GM18873 (cell line): Measurements from ENCODE around the gene PTP4A2.
"Not testable (repeated sequence)": the region's sequence is repeated elsewhere in the genome, so short reads cannot be mapped to it uniquely, and the experiment has no call there.

Experiments used
- ATAC-seq: cut with Tn5 transposase; IDR thresholded peaks from one replicate; pipeline ENCODE4 v1.9.1; 2021; ENCODE audit warnings: mild to moderate bottlenecking, moderate library complexity, moderate number of reproducible peaks; ENCODE audit not compliant: unreplicated experiment, low FRiP score

Gene PTP4A2

DNA sequence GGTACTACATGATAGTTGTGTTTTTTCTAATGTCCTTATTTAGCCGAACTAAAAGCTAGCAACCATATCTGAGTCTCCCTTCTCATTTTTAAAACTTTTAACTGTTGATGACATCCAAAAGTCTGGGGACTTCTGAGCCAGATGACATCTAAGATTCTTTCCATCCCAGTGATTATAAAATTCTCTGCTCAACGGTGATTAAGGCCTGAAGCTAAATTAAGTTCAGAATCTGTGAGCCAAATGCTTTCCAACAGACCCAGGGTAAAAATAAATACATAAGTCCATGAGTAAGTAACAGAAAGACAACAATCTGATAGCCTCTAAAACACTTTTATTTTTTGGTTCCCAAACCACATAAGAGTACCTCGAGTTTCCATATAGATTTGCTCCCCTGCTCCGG is 13.1 kb upstream of the PTP4A2 start:
- ATAC-seq, result no peak

DNA sequence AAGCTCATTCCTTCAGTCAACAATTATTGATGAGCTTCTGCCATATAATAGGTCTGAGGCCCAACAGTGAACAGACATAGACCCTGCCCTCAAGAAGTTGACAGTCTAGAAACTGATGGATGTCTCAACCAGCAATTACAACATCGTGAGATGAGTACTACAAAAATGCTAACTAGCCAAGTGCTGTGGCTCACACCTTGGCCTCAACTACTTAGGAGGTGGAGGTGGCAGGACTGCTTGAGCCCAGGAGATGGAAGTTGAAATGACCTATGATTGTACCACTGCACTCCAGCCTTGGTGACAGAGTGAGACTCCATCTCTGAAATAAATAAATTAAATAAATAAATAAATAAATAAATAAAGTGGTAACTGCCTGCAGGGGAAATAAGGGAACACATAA is 11.7 kb upstream of the PTP4A2 start:
- ATAC-seq, result no peak

DNA sequence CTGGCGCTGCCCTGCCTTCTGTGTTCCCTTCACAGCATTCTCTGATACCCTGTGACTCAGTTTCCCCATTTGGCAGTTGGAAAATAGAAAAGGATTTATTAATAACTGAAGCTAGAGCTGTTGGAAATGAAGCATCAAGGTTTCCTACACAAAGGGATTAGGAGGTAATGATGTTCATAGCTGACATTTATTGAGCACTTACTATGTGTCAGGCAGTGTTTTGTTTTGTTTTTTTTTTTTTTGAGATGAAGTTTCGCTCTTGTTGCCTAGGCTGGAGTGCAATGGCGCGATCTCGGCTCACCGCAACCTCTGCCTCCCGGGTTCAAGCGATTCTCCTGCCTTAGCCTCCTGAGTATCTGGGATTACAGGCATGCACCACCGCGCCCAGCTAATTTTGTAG is 7.5 kb upstream of the PTP4A2 start:
- not testable (repeated sequence) for ATAC-seq

DNA sequence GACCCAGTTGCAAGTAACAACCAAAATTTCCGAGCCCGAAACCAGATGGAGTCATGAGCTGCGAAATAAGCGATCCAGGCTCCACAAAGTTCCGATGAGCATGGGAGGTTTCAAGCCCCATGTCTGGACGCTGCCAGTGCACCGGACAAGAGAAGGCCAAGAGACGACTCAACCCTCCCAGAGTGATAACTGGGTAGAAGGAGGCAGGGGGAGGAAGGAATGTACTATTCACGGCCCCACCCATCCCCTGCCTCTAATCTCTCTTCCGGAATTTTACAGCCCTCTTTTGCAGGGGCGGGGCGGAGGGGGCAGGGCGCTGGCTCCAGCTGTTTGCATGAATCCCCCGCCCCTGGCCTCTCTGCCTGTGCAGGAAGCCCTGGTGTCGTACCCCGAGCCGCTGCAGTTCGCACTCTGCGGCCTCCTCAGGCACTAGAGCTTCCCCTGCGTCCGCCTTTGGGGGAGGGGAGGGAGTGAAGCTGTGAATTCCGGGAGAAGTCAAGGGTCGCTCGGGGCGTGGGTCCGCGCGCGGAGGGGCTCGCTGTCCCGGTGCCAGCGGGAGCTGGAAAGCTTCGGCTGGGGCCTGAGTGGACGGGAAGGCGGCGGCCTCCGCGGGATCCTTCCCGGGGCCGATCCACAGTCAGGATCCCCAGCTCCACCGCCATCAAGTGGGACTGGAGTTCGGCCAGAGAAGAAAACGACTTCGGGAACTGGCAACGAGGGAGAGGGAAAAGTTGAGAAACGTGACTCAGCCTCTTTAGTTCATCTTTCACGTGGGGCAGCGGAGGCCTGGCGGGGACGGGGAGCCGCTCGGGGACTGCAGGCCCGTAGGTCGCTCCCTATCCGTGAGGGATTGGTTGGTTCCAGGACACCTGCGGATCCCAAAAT is 6.3 kb upstream of the PTP4A2 start:
- ATAC-seq, result no peak

DNA sequence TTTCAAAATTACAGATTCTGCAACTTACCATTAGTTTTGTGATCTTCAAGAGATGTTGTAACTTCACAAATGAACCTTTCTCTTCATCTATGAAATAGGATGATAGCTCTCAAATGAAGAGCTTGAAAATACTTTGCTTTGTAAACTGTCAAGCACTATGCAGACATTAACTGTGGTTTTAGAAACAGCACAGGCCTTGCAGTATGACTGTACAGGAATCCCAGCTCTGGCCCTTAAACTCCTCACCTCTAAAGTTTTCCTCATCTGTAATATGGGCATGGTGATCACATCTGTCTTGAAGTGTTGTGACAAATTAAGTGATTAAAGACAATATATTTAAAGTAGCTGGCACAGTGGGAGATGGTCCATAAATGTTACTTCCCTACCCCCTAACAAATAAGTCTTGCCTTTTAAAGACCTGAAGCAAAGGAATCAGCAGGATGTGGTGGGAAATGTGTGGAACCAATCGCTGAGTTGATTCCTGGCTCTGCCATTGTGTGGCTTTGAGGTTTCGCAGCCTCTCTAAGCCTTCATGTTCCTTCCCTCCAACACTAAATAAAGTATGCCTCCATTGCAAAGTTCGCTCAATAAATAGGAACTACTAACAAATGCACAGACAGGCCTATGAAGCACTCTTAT is 5.5 kb upstream of the PTP4A2 start:
- no peak for ATAC-seq

DNA sequence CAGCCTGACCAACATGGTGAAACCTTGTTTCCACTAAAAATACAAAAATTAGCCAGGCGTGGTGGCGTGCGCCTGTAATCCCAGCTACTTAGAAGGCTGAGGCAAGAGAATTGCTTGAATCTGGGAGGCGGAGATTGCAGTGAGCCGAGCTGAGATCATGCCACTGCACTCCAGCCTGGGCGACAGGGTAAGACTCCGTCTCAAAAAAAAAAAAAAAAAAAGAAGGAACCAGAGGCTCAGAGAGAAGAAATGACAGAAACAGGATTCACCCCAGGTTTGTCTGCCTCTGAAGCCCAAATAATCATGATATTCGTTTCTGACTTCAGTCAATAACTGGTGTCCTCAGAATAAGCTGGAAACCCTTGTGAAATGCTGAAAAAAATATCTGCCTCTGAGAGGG is 3.9 kb upstream of the PTP4A2 start:
- ATAC-seq, result not testable (repeated sequence)

DNA sequence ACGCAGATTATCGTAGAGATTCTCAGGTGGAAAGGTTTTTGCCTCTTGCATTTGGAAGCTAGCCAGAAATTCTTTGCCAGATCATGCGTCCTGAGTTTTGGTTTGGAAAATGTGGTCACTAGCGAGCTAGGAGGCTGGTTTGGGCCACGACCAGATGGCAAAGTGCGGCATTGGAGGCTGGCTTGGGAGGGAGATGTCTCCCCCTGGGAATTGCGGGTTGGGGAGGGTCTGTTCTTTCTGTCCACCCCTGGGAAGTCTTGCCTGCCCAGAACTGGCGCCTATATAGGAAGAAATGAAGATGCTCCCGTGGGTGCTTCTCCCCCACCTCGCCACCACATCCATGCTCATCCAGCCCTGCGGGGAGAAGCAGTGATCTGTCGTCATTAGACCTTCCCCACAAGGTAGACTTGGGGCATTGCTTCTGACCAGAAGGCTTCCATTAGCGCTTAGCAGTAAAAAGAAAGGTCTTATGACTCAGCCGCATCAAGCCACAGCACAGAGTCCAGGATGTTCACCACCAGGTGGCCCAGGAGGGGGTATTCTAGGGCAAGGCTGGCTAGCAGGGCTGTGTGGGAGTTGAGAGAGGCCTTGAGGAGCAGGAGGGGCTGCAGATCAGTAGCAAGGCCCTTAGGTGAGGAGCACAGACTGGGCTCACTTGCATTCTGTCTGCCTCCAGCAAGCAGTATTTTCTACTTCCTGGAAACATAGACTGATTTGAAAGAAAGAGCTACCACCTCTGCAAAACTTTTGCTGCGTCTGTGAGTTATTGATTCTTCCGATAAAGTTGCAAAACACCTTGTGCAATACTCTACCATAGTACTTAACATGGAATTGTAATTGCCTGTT is 1.5 kb upstream of the PTP4A2 start:
- ATAC-seq, result peak; percentile 29

DNA sequence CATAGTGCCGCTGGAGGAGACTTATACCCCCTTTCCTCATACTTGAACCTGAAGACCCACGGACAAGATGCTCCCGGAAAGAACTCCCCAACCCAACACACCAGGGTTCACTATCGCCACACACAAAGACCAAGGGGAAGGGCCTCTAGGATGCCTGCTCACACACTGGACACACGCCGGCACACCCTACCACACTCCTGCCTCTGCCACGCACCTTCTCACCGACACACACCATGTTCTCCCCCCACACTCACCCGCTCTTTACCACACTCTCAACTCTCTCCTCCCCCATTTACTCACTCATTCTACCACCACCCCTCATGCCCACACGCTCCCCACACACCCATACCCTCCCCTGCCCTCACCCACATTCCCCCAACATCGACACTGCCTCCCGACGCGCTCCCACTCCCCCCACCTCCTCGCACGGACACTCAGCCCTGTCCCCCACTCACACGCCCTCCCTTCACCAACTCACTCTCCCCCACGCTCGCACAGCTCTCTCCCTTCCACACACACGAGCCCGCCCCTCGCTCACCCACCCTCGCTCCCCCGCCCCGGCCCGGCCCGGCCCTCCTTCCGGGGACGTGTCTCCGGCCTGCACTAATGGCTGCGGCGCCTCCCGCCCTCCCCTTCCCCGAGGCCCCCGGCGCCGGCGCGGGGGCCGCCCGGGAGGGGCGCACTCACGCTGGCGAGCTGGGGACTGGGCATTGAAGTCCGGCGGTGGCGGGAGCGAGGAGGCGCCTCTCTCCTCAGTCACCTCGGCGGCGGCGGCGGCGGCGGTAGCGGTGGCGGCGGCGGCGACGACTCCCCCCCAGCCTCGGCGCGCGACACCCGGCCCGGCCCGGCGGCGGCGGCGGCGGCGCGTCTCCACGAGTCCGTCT is 626 bp downstream of the PTP4A2 start:
- ATAC-seq, result peak; percentile 3

DNA sequence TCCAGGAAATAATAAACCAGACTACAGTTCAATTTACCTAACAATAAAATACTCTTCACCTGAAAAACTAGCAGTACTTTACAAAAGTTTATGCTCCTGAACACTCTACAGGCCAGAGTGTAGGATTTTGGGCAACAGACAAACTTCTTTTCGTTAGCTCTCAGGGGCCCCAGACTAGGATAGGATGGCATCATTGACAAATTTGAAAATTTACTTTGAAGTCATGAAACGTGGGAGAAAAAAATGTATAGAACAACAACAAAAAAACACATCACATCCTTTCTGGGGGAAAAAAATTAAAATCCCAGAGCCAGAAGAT is 1.2 kb downstream of the PTP4A2 start:
- no peak for ATAC-seq

DNA sequence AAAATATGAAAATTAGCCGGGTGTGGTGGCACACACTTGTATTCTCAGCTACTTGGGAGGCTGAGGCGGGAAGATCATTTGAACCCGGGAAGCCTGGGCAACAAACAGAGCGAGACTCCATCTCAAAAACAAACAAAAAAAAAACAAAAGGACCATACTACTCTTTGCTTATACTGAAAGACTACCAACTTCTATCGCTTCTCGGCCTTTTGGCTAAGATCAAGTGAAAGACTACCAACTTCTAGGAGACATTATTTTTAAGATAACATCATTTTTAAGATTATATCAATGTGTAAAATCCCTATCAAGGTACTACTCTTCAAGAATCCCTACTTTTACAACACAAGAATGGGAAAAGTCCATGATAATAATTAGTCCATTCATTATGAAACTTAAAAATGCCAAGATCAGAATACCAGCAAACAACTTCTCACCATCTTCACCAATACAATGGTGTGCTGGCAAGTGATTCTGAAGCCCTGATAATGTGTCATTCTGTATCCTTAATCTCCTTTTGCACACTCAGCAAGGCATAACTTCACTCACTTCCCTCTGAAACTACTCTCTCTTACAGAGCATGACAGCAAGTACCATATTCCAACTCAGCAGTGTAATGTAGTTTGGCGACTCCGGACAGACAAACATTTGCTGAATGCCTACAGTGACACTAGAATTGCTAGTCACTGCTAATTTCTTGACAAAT is 1.7 kb downstream of the PTP4A2 start:
- no peak for ATAC-seq

DNA sequence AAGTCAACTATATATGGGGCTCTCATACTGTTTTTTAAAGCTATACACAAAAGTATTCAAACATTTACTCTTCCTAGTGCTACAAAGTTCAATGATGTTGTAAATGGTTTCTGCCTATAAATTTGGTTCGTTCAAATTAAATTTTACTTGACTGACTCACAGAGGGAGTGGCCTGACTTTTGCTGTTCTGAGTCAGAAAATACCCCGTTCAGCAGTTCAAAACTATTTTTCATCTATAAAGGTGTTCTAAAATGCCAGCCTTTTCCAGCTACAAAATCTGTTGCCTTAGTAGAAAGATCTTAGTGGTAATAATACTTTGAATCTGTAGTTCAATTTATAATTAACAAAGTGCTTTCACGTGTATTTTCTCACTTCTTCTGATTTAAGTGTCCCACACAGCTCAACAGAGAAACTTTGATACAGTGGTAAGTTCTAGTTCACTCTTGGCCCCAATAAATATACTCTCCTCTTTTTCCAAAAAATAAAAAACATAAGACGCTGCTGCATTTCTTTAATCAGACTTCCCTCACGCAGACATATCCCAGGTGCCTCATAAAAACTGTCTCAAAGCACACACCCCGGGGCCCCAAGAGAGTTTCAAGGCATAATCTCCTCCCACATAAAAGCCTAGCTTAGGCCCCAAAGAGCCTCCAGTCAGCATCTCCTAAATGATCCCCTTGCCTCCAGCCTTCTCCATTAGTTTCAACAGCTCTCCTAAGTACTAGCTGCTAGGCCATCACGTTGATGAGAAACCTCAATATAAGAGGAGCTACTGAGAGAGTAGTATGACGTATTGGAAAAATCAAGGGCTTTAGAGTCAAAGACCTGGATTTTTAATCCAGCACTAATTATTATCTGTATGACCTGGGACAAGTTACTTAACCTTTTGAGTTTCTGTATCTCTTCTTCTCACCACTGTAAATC is 3.2 kb downstream of the PTP4A2 start:
- no peak for ATAC-seq

DNA sequence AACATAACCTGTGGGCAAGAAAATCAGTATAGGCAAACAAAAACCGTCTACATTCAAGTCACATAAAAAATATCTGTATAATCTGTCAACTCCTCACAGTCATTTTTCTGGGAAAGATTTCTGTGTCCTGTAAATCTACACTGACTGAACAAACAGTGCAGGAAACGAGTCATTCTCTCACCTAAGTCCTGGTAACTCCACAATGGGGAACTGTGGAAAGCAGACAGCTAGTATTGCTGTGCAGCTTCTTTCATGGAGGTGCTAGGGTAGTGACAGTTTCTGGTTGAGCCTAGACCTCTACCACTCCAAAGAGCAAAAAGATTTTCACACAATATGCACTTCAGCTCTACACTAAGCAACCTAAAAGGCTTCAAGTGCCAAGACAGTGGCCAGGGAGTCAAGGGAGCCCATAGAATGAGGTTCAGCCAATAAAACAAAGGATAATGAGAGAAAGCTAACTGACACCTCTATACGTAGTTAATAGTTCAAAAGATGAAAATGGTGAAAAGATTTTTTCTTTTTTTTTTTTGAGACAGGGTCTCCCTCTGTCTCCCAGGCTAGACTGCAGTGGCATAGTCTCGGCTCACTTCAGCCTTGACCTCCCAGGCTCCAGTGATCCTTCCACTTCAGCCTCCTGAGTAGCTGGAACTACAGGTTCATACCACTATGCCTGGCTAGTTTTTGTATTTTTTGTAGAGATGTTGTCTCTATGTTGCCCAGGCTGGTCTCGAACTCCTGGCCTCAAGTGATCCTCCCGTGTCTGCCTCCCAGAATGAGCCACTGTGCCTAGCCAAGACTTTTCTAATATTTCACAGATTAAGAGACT is 5.5 kb downstream of the PTP4A2 start:
- ATAC-seq, result no peak

DNA sequence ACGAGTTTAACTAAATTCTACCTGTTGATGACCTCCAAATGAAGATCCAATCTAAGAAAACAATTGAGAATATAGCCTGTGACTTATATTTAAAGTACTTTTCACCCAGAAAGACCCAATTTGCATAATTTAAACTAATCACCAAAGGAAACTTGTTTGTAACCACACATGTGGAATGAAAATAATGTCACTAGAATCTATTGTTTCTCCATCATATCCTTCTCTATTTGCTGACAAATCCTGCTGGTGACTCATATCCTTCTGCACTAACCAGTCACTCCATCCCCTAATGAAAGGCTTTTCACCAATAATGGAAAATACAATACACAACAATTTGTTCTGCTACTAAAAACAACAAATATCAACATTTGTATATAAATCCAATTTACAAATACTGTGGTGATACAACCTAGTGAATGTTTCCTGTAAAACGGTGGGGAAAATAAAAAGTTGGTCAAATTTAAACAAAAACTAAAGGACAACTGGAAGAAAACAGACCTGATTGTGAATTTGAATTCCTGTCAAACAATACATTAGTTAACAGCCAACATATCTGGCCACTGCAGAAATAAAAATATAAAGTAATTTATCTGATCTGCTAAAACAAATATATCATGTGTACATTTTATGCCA is 6.5 kb downstream of the PTP4A2 start:
- no peak for ATAC-seq

DNA sequence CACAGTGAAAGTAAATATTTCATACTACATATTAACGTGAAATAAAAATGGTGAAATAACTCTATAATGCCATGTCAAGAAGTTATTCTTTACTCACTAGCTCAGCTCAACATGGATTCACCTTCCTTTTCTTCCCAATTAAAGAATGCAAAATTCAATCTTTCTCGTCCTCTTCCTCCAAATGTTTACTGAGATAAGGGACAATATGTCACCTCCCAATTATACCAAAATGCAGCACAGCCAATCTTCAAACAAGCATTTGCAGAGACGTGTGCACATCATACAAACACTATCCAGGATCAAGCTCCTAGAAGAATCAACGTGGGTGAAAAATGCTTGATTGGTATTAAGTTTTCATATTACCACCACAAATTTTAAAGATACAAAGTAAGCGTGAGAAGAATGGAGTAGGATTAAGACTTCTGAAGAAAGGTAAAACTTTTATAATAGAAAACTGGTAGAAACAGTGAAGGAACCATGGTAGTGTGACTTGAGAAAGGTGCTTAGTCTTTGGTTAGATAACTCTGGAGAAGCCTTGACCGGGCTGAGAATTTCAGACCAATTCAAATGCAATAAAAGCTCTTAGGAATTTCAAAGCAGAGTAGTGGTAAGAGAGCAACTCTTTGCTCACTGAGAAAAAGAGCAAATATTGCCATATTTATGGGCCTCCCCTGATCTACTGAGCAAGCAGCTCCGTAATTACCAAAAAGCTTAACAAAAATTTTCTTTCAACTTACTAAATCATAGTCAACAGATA is 7.2 kb downstream of the PTP4A2 start:
- ATAC-seq, result no peak

DNA sequence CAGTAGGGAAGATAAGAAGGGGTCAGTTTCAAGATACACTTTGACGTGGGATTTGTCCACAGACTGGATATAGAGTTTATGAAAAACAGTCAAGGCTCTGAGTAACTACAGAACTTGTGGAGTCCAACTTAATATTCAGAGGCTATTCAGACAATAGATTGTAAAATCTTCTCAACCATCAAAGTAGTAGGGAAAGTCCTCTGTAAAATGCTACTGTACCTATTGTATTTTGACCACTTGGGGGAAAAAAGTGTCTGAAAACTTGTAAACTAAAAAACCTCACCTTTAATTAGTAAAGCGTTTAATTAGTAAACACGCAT is 10.5 kb downstream of the PTP4A2 start:
- no peak for ATAC-seq

DNA sequence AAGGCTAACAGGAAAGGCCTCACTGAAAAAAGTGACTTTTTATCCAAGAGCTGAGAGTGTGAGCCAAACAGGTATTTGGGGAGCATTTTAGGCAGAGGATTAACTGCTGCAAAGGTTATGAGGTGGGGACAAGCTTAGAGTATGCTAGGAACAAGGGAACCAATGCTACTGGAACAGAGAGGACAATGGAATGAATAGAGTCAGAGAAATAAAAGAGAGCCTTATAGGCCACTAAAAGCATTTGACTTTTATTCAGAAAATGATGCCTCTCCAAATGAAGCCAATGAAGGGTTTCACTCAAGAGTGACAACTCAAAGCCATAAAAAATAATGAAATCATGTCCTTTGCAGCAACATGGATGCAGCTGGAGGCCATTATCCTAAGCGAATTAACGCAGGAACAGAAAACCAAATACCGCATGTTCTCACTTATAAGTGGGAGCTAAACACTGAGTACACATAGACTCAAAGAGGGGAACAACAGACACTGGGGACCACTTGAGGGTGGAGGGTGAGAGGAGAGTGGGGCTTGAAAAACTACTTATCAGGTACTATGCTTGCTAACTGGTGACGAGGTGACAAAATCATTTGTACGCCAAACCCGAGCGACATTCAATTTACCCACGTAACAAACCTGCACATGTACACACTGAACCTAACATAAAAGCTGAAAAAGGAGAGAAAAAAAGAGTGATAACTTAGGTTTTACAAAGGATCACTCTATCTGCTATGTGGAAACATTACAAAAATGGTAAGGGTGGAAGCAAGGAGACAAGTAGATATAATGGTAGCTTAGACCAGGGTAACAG is 11.1 kb downstream of the PTP4A2 start:
- no peak for ATAC-seq
